Endodermal cell (in vitro differentiated cells): ENCODE data around the gene NME1. TPM values are rescaled to one million over a fixed set of nuclear protein-coding genes. Genes with fewer than 3 reads are reported as not detected.
"Not testable (repeated sequence)": the region's sequence is repeated elsewhere in the genome, so short reads cannot be mapped to it uniquely, and the experiment has no call there.

Experiments used
- DNase-seq: peaks from one replicate; pipeline ENCODE4 v3.0.0-alpha.2; 2017
- H3K27ac ChIP-seq: 2 replicates; pipeline ENCODE4 v1.5.1; 2013; ENCODE audit warnings: mild to moderate bottlenecking, low read depth, low read length, moderate library complexity
- H3K27me3 ChIP-seq: 2 replicates; pipeline ENCODE4 v1.6.1; 2013; ENCODE audit warnings: mild to moderate bottlenecking, low read length, moderate library complexity; ENCODE audit not compliant: insufficient read depth, control insufficient read depth, poor library complexity, severe bottlenecking
- H3K36me3 ChIP-seq: 2 replicates; pipeline ENCODE4 v1.7.0; 2013; ENCODE audit warnings: mild to moderate bottlenecking, low read length, moderate library complexity; ENCODE audit not compliant: control insufficient read depth, insufficient read depth
- H3K4me1 ChIP-seq: one replicate; pipeline ENCODE4 v1.7.0; 2013; ENCODE audit warnings: low read length; ENCODE audit not compliant: control insufficient read depth, insufficient read depth
- H3K4me3 ChIP-seq: 2 replicates; pipeline ENCODE4 v1.5.1; 2013; ENCODE audit warnings: mild to moderate bottlenecking, low read length, moderate library complexity
- H3K9ac ChIP-seq: 2 replicates; pipeline ENCODE4 v1.6.1; 2013; ENCODE audit warnings: mild to moderate bottlenecking, low read length, moderate library complexity; ENCODE audit not compliant: poor library complexity, severe bottlenecking; ENCODE audit errors: extremely low read depth
- H3K9me3 ChIP-seq: 2 replicates; pipeline ENCODE4 v1.6.1; 2013; ENCODE audit warnings: mild to moderate bottlenecking, low read length, moderate library complexity; ENCODE audit not compliant: control insufficient read depth
- H3K27ac Mint-ChIP-seq: 2 replicates; pipeline ENCODE4 v1.8.0; 2020; ENCODE audit warnings: mixed read lengths
- H3K27me3 Mint-ChIP-seq: 2 replicates; pipeline ENCODE4 v1.8.0; 2021; ENCODE audit warnings: mild to moderate bottlenecking, mixed read lengths; ENCODE audit not compliant: insufficient read depth
- H3K36me3 Mint-ChIP-seq: 2 replicates; pipeline ENCODE4 v1.8.0; 2020; ENCODE audit warnings: low read depth, mixed read lengths
- H3K4me1 Mint-ChIP-seq: 2 replicates; pipeline ENCODE4 v1.8.0; 2020; ENCODE audit warnings: mixed read lengths
- H3K4me3 Mint-ChIP-seq: 2 replicates; pipeline ENCODE4 v1.8.0; 2020; ENCODE audit warnings: mild to moderate bottlenecking, moderate library complexity, mixed read lengths
- H3K9me3 Mint-ChIP-seq: 2 replicates; pipeline ENCODE4 v1.8.0; 2020; ENCODE audit warnings: mild to moderate bottlenecking, mixed read lengths
- CTCF ChIP-seq: fragments of 200-600 bp; sonication (generic); conservative IDR thresholded peaks from 2 replicates; pipeline ENCODE4 v1.5.0; 2021; ENCODE audit warnings: antibody characterized with exemption, mild to moderate bottlenecking
- WGBS, 2 experiments: methylation state at CpG; one replicate each; pipeline versions ENCODE4 v1.1.5 to v1.1.7; 2013; ENCODE audit warnings: missing lambda C conversion rate in 2 of 2, mixed read lengths in 1 of 2; ENCODE audit not compliant: insufficient coverage in 1 of 2, insufficient read length in 1 of 2; 5-methylcytosine and 5-hydroxymethylcytosine counted together
- total RNA-seq, 2 donors: library from RNA; stranded (reverse); fragmentation: NEBNext Ultra II Directional in 1 of 2; extraction: Animal tissue kit (Norgen Biotek cat#: 25700) in 1 of 2; gene quantifications; 2 replicates in 1 of 2; 3 replicates in 1 of 2; pipeline ENCODE4 v1.2.1, GENCODE V29; 2021

Gene NME1
- total RNA-seq, 2 donors from 2014 or later, result 99.6 to 107 TPM

- Mint-ChIP-seq H3K27me3 (no peaks in the 10 kb centered on the region), H3K36me3 (no peaks in the 10 kb centered on the region), H3K4me1 (peaks cover 15% of the 10 kb centered on the region), H3K4me3 (peak overlapping the region; percentile 82), H3K27ac (peak overlapping the region; percentile 98), H3K9me3 (no peaks in the 10 kb centered on the region)
- TF ChIP-seq CTCF, result no peak
- DNase-seq, result no peak
- Histone ChIP-seq H3K9ac (peak overlapping the region; percentile 72), H3K27ac (peak overlapping the region; percentile 87), H3K4me1 (no peaks in the 10 kb centered on the region), H3K9me3 (no peaks in the 10 kb centered on the region), H3K36me3 (no peaks in the 10 kb centered on the region), H3K4me3 (peak overlapping the region; percentile 93), H3K27me3 (no peaks in the 10 kb centered on the region)
- WGBS, 2 experiments, result 0% methylated on average over 5 to 42 of the region's 42 CpGs
These were observed 33.0 kb upstream of the NME1 start for GRCh38 chr17:51120357-51120738.

- no peak for TF ChIP-seq CTCF
- peak; percentile 99 for DNase-seq
- Histone ChIP-seq H3K36me3 (no peaks in the 10 kb centered on the region), H3K27me3 (no peaks in the 10 kb centered on the region), H3K4me1 (no peaks in the 10 kb centered on the region), H3K27ac (peak within 1 kb of the TSS; percentile 93), H3K4me3 (peak within 1 kb of the TSS; percentile 93), H3K9me3 (no peaks in the 10 kb centered on the region), H3K9ac (peak within 1 kb of the TSS; percentile 92)
- Mint-ChIP-seq H3K36me3 (no peaks in the 10 kb centered on the region), H3K27ac (peak within 1 kb of the TSS; percentile 99), H3K27me3 (no peaks in the 10 kb centered on the region), H3K4me1 (peaks cover 15% of the 10 kb centered on the region), H3K9me3 (no peaks in the 10 kb centered on the region), H3K4me3 (peak within 1 kb of the TSS; percentile 82)
- WGBS, 2 experiments, result 0 to 1% methylated on average over 22 to 65 of the region's 68 CpGs
These were observed 32.4 kb upstream of the NME1 start, which contains the start of gene SPAG9 for GRCh38 chr17:51120739-51121619. TSS of gene SPAG9 (minus strand) at chr17:51120868. CDS start at chr17:51120656, 212 bp downstream.

GRCh38 chr17:51121620-51122472 lies 31.5 kb upstream of the NME1 start:
- Histone ChIP-seq H3K9ac (peak overlapping the region; percentile 92), H3K9me3 (no peaks in the 10 kb centered on the region), H3K36me3 (no peaks in the 10 kb centered on the region), H3K4me1 (no peaks in the 10 kb centered on the region), H3K4me3 (peak overlapping the region; percentile 93), H3K27ac (no peak overlapping the region), H3K27me3 (no peaks in the 10 kb centered on the region)
- Mint-ChIP-seq H3K4me1 (peaks cover 15% of the 10 kb centered on the region), H3K9me3 (no peaks in the 10 kb centered on the region), H3K4me3 (peak overlapping the region; percentile 82), H3K27ac (peak overlapping the region; percentile 99), H3K27me3 (no peaks in the 10 kb centered on the region), H3K36me3 (no peaks in the 10 kb centered on the region)
- TF ChIP-seq CTCF, result no peak
- peak; percentile 92 for DNase-seq
- WGBS, 2 experiments, result 15 to 16% methylated on average over 13 to 21 of the region's 23 CpGs

- H3K9me3 Mint-ChIP-seq, H3K4me1 ChIP-seq, H3K27ac ChIP-seq, H3K27me3 ChIP-seq, H3K36me3 ChIP-seq, H3K9ac ChIP-seq, DNase-seq, H3K27me3 Mint-ChIP-seq, H3K36me3 Mint-ChIP-seq, H3K9me3 ChIP-seq: not testable (repeated sequence)
- H3K4me3 ChIP-seq, result peak overlapping the region; percentile 93
- H3K27ac Mint-ChIP-seq, result peak overlapping the region; percentile 99
- peak overlapping the region; percentile 82 for H3K4me3 Mint-ChIP-seq
- WGBS, 2 experiments, result 88 to 95% methylated on average over 6 to 10 of the region's 10 CpGs
- H3K4me1 Mint-ChIP-seq, result peaks cover 15% of the 10 kb centered on the region
These were observed 30.8 kb upstream of the NME1 start for GRCh38 chr17:51122473-51123115.
